Measurements from ENCODE around the gene NAGLU.
"Not testable (repeated sequence)": the region's sequence is repeated elsewhere in the genome, so short reads cannot be mapped to it uniquely, and the experiment has no call there.

Gene NAGLU

GRCh38 chr17:42543190-42544079 is 7.4 kb downstream of the NAGLU start:
- DNase-seq: no peak

- DNase-seq: no peak
These were observed 8.8 kb downstream of the NAGLU start for GRCh38 chr17:42544874-42545283.

GRCh38 chr17:42545755-42546505 is 9.9 kb downstream of the NAGLU start:
- DNase-seq: not testable (repeated sequence)

- no peak for DNase-seq
These were observed 11.0 kb downstream of the NAGLU start for GRCh38 chr17:42547001-42547461.

GRCh38 chr17:42547698-42548069 is 11.6 kb downstream of the NAGLU start:
- DNase-seq: no peak

- DNase-seq: peak; percentile 81
These were observed 12.2 kb downstream of the NAGLU start for GRCh38 chr17:42548070-42548837.

GRCh38 chr17:42548993-42549755 is 13.1 kb downstream of the NAGLU start:
- no peak for DNase-seq

- DNase-seq: not testable (repeated sequence)
These were observed 16.7 kb downstream of the NAGLU start, which contains the start of gene HSD17B1 for GRCh38 chr17:42552736-42553135. Gene HSD17B1, plus strand, starts transcription at chr17:42552923. Its CDS starts 11 bp downstream, at chr17:42552934.

- peak; percentile 46 for DNase-seq
These were observed 17.2 kb downstream of the NAGLU start for GRCh38 chr17:42553161-42553818.

- peak; percentile 18 for DNase-seq
These were observed 17.8 kb downstream of the NAGLU start for GRCh38 chr17:42553866-42554249.

GRCh38 chr17:42554250-42555121 is 18.4 kb downstream of the NAGLU start:
- DNase-seq: peak; percentile 88

- peak; percentile 20 for DNase-seq
These were observed 19.1 kb downstream of the NAGLU start for GRCh38 chr17:42555122-42555622.

- not testable (repeated sequence) for DNase-seq
These were observed 20.0 kb downstream of the NAGLU start for GRCh38 chr17:42555961-42556617.

- DNase-seq: no peak
These were observed 23.0 kb downstream of the NAGLU start for GRCh38 chr17:42559075-42559474.

GRCh38 chr17:42560246-42560645 is 24.2 kb downstream of the NAGLU start:
- DNase-seq: no peak

- peak; percentile 84 for DNase-seq
These were observed 25.9 kb downstream of the NAGLU start, which contains the start of gene COASY for GRCh38 chr17:42561897-42562387. Gene COASY, plus strand, starts transcription at chr17:42562148. Its CDS starts 475 bp downstream, at chr17:42562623.

- no peak for DNase-seq
These were observed 26.5 kb downstream of the NAGLU start for GRCh38 chr17:42562388-42563142.

- no peak for DNase-seq
These were observed 27.1 kb downstream of the NAGLU start for GRCh38 chr17:42563143-42563509.

Data from right kidney (tissue), 1 donor.